NCI-H2107 (cell line): Measurements from ENCODE around the gene RMC1.
"Not testable (repeated sequence)": the region's sequence is repeated elsewhere in the genome, so short reads cannot be mapped to it uniquely, and the experiment has no call there.

Experiments used
- DNase-seq: peaks from one replicate; lab custom pipeline; 2025; lab: John Stamatoyannopoulos, UW

RMC1 gene

DNA sequence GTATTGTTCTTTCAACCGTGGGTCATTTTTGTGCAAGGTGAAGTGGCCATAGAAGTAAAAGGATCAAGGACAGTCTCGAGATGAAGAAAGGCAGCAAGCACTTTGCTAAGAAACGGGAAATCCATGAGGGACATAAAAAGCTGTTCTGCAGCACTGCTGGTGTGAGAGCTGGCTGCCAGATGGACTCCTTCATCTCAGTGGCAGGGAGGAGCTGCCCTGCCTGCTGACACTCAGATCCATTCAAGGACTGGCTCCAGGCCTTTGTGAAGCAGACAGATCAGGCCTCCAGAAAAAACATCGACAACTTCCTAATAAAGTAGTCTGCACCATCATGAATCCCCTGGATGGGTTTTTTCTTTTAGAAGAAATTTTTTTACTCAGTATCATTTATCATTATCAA, 29.5 kb downstream of the RMC1 start:
- DNase-seq = no peak

DNA sequence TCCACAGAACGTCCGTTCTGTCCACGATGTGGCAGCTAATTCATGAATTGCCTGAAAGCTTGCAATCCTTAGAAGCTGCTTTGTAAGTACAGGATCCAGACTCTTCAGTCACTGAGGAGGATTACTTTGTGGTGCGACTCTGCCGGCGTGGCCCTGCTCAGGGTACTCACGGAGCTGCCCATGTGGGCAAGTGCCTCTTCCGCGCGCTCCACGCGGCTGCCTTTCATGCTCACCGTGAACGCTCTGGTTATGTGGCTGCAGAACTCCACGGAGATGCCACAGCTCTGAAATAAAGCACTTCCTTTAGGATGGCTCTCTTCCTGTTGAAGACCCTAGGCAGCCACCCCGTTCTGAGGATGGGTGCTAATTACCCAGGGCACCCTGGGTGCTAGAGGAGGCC, 31.0 kb downstream of the RMC1 start:
- no peak for DNase-seq

DNA sequence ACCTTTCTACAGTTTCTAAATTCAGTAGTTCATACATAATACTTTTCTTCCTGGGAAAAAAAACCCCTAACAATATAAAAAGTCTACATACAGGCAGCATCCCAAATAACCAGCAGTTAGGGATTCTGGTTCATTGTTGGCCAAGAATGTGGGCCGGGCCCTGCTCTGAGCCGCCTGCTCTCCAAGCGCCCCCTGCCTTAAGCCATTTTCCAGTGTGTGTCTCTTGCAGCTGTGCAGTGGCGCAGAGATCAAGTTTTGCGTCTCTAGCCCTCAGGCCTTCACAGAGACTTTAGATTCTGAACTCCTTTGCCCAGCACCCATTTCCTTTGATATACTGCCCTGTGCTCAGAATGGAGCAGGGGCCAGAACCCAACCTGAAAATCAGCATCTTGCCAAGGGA, 32.9 kb downstream of the RMC1 start:
- no peak for DNase-seq

DNA sequence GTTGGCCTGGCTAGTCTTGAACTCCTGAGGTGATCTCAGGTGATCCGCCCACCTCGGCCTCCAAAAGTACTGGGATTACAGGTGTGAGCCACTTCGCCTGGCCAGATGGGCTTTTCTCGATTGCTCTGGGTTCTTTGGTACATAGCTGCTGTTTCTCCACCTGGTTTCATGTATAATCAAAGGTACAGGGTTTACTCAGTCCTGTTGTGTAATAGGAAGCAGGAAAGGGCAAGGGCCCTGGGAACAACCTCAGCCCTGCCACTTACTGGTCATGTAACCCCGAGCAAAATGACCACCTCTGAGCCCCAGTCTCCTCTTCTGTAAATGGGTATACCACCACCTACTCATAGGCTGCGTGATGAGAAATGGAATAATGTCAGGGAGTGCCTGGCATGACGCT, 34.0 kb downstream of the RMC1 start:
- DNase-seq = no peak

DNA sequence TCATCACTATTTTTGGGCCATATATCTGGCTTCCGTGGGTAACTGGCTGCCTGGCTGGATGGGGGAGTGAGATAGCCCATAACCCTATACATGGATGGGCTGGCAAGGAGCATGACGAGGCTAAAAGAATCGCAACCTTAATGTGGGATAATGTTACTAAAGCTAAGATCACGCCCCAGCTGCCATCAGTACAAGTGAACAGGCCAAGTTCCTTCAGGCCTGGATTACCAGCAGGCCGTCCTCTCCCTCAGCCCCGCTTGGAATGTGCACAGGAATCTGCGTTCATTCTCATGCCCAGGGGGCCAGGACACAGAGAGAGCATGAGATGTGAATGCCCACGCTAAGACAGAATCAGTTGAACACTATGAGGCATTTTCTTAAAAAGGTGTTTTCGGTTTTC, 34.7 kb downstream of the RMC1 start:
- no peak for DNase-seq

DNA sequence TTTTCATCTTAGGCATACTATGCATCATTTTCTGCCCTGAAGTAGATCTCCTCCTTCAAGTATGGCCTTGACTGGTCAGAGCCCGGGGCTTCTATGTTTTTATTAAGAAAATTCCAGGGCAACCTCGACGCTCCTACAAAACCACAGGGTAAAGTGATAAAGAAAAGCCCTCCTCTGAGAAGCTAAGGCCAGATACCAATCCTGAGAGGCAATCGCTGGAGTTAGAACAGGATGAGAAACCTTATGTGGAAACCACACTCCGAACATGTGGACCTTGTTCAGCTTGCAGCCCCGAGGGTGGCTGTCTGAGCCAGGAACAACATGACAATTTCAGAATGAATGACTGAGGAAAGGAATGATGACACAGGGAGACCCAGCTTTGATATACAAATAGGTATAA, 35.6 kb downstream of the RMC1 start:
- no peak for DNase-seq

DNA sequence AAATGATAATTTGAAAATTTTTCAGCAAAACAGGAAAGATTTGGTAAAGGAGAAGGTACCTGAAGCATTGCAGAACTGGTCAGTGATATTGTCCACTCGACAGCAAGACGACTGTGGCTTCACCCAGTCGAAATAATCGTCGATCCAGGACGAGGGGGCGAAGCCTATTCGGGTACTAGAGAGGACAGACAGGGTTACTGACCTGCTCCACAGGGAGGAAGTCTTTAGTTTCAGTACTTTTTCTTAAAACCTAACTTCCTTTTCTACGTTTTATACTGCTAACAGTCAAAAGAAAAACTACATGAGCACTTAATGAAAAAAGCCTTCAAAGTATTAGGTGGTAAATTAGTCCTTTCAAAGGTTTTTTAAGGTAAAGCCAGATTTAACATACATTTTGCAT, 36.0 kb downstream of the RMC1 start:
- DNase-seq = no peak

DNA sequence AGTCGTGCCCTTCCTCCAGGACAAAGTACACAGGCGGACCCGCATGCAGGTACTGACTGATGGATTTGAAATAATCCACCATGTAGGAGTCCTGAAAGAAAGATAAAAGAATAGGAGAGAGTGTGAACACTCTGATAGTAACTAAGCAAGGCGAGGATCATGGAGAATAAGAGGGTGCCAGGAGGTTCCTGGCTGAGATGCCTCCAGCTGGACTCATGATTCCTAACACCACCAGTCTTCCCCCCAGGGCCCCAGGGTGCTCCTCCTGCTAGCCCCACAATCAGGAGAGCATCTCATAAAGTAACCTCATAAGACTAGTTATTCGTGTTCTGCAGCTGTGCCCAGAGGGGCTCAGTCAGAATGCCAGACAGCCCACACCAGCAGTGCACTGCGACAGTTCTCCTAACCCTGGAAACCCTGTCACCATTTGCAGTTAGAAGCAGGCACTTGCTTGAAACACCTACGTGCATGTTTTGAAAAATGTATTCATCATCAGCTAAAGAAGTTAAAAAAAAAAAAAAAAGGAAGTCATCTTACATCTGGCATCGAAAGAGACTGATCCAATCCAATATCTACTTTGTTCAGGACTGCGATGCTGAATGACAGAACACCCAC, 36.7 kb downstream of the RMC1 start:
- DNase-seq = no peak

DNA sequence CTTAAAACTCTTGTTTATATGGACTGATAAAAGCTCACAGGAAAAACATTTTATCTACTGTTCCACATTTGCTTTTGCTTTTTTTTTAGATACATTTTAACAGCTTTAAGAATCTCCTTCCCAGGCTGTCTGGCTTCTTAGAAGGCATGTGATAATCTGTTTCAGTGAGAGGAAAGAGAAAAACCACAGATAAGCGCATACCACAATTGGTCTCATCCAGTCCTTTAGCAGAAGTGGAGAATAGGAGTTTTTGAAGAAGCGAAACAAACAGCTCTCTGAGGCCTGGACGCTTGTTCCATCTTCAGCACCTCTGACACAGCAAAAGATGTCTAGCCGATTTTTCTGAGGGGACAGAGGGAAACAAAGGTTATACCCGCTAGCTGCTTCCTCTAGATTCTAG, 37.6 kb downstream of the RMC1 start:
- no peak for DNase-seq

DNA sequence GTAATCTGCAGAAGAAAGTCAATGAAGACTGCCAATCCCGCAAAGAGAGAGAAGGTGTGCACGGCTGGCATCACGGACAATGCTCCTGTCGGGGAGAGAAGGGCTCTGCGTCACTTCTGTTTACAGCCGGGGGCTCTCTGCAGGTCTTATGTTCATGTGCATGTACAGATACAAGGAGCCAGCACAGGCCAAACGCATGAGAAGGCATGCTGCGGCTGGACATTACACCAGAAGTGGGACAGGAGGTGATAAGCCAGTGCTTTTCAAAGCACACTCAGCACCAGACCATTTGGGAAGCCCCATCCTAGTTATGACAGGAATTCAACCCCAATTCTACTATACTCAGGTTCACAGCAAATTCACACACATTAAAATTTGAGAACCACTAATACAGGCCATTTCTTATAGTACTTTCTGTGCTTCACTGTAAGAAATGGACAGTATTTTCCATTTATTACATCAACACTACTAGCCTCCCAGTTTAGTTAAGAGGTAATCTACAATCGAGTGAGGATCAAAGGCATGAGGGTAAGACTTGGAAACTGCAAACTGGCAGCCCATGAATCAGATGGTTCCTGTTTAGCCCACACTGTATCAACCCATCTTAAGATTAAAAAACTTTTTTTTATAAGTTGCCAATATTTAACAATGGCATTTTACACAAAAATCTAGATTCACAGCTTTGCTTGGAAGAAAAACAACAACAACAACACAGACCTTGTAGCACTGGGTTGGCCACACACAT, 38.2 kb downstream of the RMC1 start:
- DNase-seq = no peak

DNA sequence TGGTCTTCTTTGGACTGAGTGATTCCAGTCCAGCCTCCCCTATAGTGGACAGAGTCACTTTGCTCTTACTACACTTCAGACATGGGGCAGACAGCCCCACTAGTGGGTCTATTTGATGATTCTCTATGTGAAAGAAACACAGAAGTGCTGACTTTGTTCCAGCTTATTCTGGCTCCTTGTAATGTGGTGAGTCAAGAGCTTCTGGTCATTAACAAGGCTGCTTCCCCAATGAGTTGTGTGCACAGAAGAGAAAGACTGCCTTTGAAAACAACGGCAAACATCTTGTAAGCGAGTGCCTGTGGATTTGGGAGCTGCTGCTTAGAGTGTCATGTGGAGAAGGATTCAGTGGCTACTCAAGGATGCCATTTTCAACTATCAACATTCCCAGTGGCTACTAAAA, 39.1 kb downstream of the RMC1 start:
- no peak for DNase-seq

DNA sequence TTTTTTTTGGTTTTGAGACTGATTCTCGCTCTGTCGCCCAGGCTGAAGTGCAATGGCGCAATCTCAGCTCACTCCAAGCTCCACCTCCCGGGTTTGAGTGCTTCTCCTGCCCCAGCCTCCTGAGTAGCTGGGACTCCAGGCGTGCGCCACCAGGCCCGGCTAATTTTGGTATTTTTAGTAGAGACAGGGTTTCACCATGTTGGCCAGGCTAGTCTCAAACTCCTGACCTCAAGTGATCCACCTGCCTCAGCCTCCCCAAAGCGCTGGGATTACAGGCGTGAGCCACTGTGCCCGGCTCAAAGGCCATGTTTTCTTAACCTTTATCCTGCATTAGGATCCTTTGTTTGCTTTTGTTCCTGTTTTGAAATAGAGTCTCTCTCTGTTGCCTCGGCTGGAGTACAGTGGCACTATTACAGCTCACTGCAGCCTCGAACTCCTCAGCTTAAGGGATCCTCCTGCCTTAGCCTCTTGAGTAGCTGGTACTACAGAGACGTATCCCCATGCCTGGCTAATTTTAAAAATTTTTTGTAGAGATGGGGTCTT, 42.0 kb downstream of the RMC1 start:
- no peak for DNase-seq

DNA sequence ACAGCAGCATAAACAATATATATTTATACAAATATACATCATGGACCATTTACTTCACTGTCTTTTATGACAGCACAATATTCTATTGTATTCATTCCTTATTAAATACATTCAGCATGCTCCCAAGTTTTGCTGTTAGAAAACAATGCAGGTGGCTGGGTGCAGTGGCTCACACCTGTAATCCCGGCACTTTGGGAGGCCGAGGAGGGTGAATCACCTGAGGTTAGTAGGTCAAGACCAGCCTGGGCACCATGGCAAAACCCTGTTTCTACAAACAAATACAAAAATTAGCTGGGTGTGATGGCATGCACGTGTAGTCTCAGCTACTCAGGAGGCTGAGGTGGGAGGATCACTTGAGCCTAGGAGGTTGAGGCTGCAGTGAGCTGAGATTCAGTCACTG, 44.0 kb downstream of the RMC1 start:
- DNase-seq = no peak

DNA sequence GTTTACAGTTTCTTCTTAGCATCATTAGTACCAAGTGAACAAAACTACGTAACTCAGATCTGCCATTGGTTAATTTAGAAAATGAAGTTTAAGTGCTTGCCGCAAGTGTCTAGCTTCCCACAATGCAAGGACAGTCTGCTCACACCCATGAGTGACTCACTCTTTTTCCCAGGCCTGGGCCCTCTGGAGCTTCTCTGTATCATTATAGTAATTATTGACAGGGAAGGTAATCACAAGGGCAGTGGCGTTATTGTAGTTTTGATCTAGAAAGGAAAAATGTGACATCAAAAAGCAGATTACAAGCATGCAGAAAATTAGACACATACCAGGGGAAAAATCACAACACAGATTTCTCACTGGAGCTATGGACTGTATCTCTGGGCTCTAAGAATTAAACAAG, 44.5 kb downstream of the RMC1 start:
- no peak for DNase-seq

DNA sequence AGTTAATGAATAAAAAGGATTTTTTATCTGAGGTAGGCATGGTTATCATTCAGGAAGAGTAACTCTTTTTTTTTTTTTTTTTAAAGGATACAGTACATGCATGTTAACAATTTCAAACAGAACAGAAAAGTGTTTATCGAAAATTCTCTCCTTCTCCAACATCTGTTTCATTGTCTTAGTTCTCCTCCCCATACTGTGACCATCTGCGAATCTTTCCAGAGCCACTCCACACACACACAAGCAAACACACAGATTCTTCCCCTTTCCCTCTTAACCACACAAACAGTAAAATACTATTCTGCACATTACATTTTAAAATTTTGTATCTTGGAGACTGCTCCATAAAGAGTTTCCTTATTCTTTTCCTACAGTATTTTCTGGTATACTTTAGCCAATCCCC, 45.0 kb downstream of the RMC1 start:
- no peak for DNase-seq

DNA sequence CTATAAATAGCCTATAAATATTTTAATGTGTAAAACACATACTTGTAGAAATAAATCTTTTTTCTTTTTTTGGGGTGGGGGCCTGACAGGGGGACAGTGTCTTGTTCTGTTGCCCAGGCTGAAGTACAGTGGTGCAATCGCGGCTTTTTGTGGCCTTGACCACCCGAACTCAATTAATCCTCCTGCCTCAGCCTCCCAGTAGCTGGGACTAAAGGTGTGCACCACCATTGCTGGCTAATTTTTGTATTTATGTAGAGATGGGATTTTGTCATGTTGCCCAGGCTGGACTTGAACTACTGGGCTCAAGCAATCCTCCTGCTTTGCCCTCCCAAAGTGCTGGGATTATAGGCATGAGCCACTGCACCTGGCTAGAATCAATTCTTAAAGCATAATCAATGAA, 45.4 kb downstream of the RMC1 start:
- DNase-seq = no peak

DNA sequence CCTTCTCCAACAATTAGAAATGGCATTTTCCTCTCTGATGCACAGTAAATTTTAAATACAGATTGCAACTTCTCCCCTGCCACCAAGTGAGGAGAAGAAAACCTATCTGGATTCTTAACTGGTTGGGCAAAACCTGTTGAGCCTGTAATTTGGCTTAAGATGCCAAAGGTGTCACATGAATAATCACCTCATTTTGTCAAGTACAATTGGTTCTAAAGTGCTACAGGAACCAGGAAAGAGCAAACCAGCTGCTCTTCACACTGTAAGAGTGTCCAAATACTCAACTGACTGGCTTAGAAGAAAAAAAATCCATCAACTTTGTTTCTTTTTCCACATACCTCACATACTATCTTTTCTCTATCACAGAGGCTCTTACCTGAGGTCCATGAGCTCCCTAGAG, 47.6 kb downstream of the RMC1 start:
- DNase-seq = no peak

DNA sequence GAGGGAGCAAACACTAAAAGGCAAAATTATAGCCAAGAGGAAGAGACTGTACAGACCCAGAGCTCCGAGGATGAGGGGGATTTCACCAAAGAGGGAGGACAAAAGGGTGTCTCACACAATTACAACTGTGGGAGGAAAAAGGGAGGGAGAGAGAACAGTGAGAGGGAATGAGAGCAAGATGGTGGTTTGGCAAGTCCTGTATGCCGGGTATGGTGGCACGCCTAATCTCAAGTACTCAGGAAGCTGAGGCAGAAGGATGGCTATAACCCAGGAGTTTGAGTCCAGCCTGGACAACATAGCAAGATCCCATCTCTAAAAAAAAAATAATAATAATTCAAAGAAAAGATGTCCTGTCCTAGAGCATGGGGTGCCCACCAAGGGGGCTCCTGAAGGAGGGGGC, 48.7 kb downstream of the RMC1 start:
- DNase-seq = no peak

DNA sequence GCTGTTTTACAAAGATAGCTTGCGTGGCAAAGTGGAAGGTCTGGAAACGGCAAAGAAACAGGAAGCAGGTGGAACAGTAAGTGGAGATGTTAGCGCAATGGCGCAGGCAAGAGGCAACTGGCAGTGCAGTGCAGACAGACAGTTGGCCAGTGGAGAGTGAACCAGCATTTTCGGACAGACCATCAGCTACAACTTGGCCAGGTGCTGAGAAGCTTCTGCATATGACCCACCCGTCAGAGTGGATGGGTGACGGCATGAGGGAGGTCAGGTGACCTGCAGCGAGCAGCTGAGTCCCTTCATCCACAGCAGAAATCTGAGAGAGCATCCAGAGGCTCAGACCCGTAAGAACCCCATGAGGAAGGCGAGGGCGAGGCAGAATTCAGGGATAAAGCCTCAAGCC, 49.2 kb downstream of the RMC1 start:
- DNase-seq = no peak

DNA sequence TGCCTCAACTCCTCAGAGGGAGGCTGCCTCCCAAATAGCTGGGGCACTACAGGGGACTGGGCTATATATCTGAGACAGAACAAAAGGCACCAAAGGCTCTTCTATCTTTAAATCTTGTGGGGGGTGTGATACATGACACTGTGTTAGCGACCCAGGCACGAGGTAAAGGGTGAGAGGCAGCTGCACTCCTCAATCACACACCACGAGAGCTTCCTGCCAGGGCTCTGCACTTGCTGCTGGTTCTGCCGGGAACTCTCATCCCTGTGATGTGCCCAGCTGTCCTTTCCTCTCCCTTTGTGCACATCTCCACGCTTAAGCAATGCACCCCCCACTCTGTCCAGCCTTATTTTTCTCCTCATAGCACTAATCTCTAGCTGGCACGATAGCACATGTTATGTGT, 50.6 kb downstream of the RMC1 start:
- no peak for DNase-seq

DNA sequence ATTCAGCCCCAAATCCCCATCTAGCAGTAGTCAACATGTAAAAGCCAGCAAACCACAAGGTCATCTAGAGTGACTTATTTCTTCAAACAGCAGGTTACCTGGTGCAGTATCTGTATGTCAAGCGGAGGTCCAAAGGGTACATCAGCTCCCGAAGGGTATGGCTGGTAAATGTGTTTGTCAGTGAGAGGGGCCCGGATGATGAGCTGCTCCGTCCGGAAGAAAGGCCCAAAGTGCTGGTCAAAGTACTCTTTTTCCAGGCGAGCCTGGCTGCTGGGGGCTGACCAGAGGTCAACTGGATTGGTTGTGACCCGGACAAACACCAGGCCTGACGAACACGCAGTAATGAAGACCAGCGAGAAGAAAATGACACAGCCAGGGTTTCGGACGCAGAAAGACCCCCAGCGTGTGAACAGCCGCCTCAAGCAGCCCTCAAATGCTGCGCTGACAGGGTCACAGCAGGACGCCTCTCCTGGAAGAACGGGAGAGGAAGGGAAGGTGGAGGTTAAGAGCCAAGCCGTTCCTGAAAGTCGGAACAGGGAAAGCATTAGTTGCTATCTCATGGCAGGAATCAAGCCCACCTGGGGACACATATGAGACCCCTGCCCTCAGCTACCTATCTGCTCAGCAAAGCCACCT, 53.0 kb downstream of the RMC1 start:
- DNase-seq = no peak

DNA sequence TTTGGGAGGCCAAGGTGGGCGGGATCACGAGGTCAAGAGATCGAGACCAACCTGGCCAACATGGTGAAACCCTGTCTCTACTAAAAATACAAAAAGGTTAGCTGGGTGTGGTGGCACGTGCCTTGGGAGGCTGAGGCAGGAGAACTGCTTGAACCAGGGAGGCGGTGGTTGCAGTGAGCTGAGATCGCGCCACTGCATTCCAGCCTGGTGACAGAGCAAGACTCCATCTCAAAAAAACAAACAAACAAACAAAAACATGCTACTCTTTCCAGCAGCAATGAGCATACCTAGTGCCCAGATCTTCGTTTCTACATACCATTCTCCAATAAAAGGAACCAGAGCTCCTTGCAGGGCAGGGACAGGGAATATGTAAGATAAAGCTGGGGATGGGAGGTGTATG, 54.2 kb downstream of the RMC1 start:
- not testable (repeated sequence) for DNase-seq

DNA sequence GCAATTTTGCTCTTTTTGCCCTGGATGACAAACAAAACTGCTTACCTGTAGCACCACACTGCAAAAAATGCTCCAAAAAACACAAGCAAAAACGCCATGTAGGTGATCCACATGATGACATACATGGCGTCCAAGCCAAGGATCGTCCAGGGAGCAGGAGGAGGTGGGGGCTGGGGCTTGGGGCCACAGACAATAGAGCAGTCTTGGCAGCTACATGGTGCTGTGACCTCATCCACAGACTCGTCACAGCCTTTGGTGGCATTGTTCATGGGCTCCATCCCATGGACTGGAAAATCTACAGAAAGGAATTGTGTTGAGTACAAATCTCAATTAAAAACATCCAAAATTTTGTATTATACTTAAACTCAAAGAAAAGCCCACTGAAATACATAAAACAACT, 56.9 kb downstream of the RMC1 start:
- no peak for DNase-seq
